NB4 (cell line): ENCODE data around the gene PLCH1.

Experiments
- CTCF ChIP-seq: IDR thresholded peaks from one replicate; pipeline ENCODE4 v1.5.1; 2012; ENCODE audit warnings: low read depth, low read length
- MAX ChIP-seq: IDR thresholded peaks from 2 replicates; pipeline ENCODE4 v1.6.1; 2011; ENCODE audit warnings: low read depth, low read length
- MYC ChIP-seq: IDR thresholded peaks from 2 replicates; pipeline ENCODE4 v1.6.1; 2011; ENCODE audit warnings: low read depth, low read length
- POLR2A ChIP-seq: IDR thresholded peaks from 2 replicates; pipeline ENCODE4 v1.6.1; 2011; ENCODE audit warnings: mild to moderate bottlenecking; ENCODE audit not compliant: insufficient read length; ENCODE audit errors: extremely low read depth

- TF ChIP-seq CTCF (no peak), POLR2A (no peak), MYC (no peak), MAX (no peak)
These were observed 21.3 kb upstream of the PLCH1 start for GRCh38 chr3:155766206-155766605.
